HG03469 (cell line): ENCODE results near the gene USP14.

Source experiments
- ATAC-seq: cut with Tn5 transposase; IDR thresholded peaks from one replicate; pipeline ENCODE4 v1.9.1; 2021; ENCODE audit warnings: mild to moderate bottlenecking, moderate library complexity, moderate number of reproducible peaks; ENCODE audit not compliant: unreplicated experiment

USP14 gene

DNA sequence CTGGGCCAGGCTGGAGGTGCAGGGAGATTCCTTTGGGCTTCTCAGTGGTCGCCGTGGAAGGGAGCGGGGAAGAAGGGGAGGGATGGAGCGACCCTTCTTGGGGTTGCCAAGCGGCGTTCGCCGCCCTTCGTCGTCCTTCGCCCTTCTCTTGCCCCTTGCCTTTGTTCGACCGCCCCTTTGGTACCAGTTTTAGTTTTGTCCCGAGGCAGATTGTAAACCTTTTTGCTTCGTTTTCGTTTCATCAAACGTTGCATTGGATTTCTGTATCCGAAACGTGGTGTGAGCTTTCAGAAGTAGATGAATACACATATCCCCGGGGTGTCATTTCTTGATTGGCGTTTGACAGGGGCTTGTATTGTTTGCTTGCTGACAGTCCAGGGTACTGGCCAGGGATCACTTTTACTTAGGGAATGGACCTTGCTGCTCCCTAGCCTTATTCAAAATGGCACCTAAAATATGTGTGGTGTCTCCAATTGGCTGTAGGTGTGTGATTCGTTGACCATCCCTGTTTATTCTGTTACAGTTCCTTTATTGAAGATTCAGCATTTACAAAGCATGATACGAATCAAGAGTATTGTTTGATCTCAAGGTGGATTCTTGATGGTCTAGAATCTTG lies 788 bp downstream of the USP14 start:
- no peak for ATAC-seq

DNA sequence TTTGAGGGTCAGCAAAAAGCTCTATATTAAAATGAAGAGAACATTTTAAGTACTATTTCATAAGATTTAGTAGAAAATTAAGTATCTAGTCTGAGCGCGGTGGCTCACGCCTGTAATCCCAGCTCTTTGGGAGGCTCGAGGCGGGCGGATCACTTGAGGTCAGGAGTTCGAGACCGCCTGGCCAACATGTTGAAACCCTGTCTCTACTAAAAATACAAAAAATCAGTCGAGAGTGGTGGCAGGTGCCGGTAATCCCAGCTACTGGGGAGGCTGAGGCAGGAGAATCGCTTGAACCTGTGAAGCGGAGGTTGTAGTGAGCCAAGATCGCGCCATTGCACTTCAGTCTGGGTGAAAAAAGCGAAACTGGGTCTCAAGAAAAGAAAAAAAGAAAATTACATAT lies 1.6 kb downstream of the USP14 start:
- ATAC-seq, result no peak

DNA sequence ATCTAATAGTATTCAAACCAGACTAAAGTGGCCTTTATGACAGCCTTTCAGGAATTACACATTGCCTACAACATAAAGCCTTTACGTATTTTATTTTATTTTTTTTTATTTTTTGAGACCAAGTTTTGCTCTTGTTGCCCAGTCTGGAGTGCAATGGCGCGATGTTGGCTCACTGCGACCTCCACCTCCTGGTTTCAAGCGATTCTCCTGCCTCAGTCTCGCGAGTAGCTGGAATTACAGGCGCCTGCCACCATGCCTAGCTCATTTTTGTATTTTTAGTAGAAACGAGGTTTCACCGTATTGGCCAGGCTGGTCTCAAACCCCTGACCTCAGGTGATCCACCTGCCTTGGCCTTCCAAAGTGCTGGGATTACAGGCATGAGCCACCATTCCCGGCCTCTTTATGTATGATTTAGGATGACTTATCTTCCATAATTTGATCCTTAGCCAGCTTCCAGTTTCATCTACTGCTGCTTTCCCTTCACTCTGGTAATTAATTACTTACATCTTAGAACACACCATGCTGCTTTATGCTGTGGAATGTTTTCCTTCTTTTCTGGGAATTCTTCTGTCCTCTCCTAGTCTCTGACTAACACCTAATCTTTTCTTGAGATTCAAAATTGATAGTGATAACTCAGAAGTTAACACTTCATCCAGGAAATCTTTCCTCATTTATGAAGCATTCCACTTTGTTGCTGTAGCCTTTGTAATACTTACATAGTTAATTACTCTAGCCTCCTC lies 2.6 kb downstream of the USP14 start:
- ATAC-seq, result no peak

DNA sequence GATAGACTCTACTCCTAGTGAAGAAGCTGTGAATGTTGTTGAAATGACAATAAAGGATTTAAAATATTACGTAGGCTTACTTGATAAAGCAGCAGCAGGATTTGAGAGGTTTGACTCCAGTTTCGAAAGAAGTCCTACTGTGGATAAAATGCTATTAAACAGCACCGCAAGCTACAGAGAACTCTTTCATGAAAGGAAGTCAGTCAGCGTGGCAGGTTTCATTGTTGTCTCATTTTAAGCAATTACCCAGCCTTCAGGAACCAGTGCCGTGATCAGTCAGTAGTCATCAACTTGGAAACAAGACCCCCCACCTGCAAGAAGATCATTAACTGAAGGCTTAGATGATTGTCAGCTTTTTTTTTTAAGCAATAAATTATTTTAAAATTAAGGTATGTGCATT lies 14.0 kb downstream of the USP14 start:
- ATAC-seq, result no peak

DNA sequence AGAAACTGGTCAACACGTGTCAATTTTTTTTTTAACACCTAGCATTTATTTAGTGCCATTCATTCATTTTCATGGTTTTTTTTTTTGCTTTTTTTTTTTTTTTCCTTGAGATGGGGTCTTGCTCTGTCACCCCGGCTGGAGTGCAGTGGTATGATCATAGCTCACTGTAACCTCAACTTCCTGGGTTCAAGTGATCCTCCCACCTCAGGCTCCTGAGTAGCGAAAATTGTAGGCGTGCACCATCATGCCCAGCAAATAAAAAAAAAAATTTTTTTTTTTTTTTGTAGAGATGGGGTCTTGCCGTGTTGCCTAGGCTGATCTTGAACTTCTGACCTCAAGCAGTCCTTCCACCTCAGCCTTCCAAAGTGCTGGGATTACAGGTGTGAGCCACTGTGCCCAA lies 21.1 kb downstream of the USP14 start:
- no peak for ATAC-seq

DNA sequence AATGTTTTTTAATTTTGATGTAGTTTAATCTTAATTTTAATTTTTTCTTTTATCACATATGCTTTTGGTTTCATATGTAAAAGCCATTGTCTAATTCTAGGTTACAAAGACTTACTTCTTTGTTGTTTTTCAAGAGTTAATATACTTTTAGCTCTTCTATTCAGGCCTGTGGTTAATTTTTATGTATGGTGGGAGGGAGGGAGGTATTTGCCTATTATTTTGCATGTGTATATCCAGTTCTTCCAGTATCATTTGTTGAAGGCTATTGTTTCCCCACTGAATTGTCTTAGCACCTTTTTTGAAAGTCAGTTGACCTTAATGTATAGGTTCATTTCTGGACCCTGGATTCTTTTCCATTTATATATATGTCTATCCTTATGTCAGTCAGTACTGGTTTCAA lies 23.4 kb downstream of the USP14 start:
- ATAC-seq, result no peak

DNA sequence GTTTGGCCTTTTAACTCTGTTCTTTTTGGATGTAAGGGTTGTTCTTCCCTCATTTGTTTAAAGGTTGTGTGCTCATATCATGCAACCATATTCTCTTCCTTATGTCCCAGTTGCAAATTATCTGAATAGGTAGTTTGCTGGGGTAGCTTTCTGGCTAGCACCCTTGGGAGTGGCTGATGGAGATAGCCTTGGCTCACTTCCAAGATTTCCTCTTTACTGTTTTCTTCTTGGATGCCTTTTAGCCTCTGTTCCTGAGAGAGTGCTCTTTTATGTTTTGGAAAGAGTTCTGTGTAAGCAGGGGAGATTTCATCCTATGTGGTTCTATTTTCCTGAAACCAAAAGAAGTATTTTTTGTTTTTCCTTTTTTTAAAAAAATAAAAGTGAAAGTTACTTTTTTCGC lies 25.4 kb downstream of the USP14 start:
- ATAC-seq, result no peak

DNA sequence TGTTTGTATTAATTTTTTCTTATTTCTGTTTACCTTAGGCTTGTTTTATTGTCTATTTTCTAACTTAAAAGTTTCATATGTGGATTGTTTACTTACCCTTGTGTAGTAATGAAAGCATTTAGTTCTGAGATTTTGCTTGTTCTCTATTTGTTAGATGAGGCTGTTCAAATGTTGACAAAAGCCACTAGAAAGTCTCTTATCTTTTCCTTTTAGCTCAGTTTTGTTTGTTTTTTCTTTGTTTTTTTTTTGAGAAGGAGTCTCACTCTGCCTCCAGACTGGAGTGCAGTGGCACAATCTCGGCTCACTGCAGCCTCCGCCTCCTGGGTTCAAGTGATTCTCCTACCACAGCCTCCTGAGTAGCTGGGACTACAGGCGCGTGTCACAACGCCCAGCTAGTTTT lies 30.9 kb downstream of the USP14 start:
- ATAC-seq, result no peak

DNA sequence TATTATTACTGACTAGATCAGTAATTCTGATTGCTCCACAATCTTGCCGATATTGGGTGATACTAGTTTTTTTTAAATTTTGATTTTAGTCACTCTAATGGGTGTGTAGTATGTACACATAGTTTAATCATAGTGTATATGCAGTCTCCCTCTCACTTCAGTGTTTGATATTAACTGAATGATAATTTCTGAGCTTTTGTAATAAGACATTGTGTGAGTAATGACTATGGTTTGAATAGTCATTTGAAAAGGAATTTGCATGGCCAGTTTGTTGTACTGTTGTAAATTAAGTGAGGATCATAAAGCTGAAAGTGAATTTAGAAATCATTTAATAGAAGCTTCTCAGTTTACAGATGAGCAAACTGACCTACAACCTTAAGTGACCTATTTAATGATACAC lies 33.4 kb downstream of the USP14 start:
- ATAC-seq, result no peak

DNA sequence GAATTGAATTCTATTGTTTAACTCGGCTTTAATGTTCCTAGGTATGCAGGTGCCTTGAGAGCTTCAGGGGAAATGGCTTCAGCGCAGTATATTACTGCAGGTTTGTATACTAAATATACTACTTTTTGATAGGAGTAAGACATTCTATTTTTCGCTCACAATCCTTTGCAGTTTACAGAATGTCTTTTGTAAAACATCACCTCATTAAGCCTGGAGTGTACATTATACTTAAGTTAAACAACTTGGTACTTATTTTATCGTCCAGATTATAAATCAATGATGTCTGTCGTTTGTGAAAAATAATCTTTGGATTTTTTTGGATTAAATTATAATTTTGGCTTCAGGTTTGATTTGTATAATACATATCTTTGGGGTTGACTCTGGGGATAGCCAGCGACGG lies 34.4 kb downstream of the USP14 start:
- ATAC-seq, result no peak

DNA sequence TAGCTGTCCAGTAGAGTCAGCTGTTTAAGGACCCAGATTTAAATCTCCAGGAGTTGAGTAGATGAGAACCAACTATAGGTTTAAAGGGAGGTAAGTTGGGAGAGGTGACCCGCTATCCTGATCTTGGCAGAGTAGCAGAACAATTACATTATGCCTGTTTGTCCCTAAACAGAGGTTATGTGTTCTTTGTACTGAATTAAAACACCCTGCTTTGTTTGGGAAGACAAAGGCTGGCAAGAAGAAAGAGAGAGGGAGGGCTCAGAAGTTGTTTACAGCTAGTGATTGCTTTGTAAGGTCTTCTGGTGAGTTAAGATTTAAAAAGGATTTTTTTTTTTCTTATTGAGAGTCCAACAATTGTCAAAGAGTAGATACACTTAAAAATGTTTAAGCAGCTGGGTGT lies 37.3 kb downstream of the USP14 start:
- no peak for ATAC-seq

DNA sequence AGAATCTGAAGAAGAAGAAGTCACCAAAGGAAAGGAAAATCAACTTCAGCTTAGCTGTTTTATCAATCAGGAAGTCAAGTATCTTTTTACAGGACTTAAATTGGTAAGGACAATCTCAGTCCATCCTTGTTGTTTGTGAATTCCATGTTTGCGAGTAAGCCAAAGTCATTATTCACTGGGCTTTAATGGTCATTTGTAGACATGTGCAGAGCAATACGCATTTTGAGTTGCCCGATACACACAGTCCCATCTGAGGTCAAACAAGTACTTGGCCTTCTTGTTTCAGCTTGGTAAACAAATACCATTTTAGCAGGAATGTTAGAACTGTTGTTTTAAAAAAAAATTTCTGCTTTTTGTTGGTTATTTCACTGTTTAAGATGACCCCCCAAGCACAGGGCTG lies 40.9 kb downstream of the USP14 start:
- ATAC-seq, result no peak

DNA sequence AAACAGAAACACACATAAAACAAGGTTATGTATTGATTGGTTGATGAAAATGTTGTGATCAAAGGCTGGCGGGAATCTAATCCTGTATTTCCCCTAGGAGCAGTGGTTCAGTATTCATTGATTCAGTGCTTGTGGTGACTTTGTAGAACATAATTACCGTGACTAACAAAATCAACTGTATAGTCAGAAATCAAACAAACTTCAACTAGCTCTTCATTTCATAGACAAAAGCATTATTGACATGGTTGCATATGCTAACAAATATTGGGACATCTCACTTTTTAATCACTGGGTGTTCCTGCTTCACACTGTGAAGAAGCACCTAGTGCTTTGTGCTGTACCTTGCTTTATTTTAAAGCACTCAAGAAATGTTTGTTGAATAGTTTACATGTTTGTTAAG lies 41.4 kb downstream of the USP14 start:
- ATAC-seq, result no peak

DNA sequence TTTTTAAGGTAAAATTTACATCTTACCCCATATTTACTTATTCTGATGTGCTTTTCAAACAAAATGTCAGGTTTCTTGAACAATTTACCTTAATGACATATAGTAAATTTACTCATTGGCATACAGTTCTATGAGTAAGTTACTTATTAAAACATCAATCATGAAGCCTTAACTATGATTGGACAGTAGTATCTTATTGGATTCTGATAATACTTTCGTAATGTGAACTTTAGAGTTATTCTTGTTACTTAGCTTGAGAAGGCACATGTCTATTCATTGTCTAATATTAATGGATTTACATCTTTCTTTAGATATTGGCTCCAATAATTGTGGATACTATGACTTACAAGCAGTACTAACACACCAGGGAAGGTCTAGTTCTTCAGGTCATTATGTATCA lies 51.7 kb downstream of the USP14 start:
- ATAC-seq, result no peak

DNA sequence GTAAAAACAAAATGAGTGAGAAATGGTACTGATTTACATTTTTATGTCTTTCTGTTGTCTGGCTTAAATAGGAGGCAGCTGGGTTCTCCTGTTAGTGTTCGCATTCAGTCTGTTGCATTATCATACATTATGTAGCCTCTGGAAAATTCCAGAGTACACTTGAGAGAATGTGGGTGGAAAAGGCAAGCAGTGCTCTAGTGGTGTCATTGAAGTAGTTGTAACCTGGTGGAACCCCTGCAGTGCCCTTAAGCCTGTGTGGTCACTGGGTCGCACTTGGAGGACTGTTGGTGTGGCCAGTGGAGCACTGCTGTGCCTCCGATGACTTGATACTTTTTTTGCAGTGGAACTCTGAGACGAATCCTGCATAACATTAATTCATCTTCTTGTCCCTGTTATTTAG lies 52.4 kb downstream of the USP14 start:
- ATAC-seq, result no peak

DNA sequence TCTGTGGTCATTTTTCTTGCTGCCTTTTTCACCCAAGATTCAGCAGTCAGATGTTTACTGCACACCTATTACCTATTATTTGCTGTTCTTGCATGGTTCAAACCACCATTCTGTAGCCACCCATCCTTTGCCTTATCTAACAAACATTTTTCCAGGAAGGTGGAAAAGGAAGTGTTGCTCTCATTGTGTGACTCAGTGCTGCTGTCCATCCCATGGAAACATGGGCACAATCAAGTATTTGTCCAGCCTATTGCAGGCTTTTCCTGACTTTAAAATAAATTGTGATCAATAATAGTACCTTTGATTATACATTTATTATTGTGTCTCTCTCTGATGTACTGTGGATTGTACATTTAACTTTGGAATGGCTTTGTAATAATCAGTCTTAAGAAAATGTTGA lies 53.2 kb downstream of the USP14 start:
- no peak for ATAC-seq

DNA sequence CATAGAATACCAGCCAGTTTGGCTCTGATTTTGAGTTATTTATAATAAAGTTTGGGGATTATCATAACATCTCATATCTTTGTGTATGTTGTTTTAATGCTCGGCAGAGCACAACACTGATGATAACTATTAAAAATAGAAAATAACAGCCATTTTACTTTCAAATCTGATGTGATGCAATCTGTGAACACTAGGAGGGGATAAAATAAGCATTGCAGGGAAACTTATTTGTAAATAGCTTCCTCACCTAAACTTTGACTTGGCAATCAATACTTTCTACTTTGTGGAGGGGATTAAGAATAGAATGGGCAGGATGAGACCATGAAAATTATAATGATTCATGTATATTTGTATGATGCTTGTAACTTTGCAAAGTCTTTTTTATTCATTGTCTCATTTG lies 54.4 kb downstream of the USP14 start:
- ATAC-seq, result no peak

DNA sequence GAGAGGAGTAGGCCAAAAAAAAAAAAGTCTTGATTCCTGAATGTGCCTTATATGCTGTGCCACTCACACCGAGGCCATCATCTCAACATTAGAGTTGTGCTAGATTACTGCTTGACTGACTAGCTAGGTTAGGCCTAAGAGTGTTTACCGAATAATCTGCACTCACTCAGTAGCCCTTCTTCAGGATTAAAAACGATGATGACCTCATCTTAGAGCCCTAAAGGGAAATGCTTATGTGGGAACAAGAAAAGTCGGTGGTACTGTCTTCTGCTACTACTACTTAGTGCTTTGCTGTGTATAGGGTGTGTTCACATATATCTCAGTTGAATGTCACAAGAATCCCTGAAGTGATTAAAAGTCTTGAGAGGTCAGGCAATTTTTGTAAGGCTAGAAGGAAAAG lies 55.1 kb downstream of the USP14 start:
- ATAC-seq, result no peak

DNA sequence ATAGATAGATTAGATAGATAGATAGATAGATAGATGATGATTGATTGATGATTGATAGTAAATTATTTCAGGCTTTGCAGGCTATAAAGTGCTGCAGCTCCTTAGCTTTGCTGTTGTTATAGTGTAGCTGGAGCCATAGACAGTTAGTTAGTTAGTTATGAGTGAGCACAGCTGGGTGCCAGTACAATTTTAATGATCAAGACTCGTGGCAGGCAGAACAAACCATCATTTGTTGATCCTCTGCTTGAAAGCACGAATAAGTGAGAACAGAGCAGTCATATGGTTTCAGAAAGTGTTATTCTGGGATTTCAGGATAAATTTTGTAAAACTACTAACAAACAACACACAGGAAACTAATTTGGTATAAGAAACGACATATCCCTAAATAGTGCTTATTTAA lies 55.6 kb downstream of the USP14 start:
- ATAC-seq, result no peak

DNA sequence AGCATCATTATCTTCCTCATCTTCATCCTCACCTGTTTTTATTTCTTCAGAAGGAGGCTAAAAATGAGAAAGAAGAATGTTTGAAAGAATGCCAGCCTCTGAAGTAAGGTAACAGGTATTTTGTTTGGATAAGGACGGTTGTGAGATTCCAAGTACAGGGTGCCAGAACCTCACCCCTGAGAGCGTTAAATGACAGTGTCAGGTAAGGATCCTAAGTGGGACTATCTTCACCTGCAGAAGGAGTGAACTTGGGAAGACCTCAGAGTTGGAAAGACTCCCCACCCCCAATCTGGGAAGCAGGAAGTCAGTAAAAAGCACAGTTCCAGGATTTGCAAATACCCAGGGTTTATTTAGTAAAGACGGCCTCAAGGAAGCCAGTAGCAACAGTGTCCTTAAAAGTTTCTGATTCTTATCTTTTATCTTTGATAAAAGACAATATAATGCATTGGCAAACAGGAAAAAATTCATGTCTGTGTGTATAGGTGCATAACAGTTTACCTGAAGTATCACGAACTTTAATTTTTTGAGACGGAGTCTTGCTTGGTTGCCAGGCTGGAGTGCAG lies 57.2 kb downstream of the USP14 start:
- no peak for ATAC-seq

DNA sequence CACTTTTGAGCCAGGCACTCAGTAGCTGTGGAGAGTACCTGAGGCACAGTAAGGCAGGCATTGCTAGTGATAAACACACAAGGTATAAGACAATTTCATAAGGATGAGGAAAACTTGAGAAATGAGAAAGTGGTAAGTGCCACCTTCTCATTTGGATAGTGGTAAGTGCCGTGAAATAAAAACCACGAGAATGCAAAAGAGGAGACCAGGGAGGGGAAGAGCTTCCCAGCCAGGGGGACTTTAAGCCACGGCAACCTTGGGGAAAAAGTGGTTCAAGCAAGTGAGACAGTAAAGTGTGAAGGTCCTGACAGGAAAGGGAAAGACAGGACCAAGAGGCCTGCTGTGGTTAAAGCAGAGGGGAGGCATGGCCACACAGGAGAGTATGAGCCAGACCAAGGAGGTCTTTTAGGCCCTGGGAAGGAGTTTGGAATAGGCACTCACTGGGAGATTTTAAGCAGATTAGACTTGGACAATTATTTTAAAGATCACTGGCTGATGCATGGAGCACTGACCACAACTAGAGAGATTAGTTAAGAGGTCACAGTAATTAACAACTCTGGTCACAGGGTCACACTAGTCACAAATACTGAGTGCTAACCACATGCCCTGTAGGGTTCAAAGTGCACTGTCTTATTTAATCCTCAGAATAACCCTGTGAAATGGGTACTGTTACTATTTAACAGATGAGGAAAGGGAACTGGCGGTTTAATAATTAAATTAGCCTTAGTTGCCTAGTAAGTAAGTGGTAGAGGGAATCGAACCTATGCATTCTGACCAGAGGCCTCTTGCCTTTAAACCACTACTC lies 59.4 kb downstream of the USP14 start:
- no peak for ATAC-seq

DNA sequence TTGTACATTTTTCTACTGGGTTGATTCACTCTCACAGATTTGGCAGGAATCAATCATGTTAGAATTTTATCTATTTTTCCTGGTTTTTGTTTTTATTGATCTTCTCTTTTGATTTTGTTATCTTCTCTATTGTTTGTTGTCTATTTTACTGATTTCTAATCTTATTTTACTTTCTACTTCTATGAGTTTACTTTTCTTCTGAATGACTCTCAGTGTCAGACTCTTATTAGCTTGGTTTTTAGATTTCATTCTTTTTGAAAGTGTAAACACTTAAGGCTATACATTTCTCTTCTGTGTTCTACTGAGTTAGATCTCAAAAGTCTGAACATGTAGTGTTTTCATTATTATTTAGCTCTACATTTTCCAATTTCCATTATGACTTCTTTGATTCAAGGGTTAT lies 62.4 kb downstream of the USP14 start:
- ATAC-seq, result no peak
